SK-N-SH treated with all-trans-retinoic acid at 6 μM for 48 hours (cell line): Measurements from ENCODE around the gene OXNAD1.

Experiments used
- BACH2 ChIP-seq: fragments of 250-450 bp; sonication (Bioruptor Pico); IDR thresholded peaks from 2 replicates; pipeline ENCODE4 v1.9.0; 2021; ENCODE audit warnings: mild to moderate bottlenecking, borderline replicate concordance
- CSDC2 ChIP-seq: fragments of 250-450 bp; sonication (Bioruptor Pico); IDR thresholded peaks from 2 replicates; pipeline ENCODE4 v1.5.0; 2020; ENCODE audit warnings: mild to moderate bottlenecking, moderate library complexity
- ESRRG ChIP-seq: fragments of 250-450 bp; sonication (Bioruptor Pico); IDR thresholded peaks from 2 replicates; pipeline ENCODE4 v1.6.1; 2021; ENCODE audit warnings: mild to moderate bottlenecking
- GLIS3 ChIP-seq: fragments of 250-450 bp; sonication (Bioruptor Pico); IDR thresholded peaks from 2 replicates; pipeline ENCODE4 v1.5.0; 2020; ENCODE audit warnings: mild to moderate bottlenecking, moderate library complexity
- OSR1 ChIP-seq: fragments of 250-450 bp; sonication (Bioruptor Pico); IDR thresholded peaks from 2 replicates; pipeline ENCODE4 v1.8.0; 2022; ENCODE audit warnings: moderate library complexity, mild to moderate bottlenecking, inconsistent platforms
- RARB ChIP-seq: fragments of 250-450 bp; sonication (Bioruptor Pico); IDR thresholded peaks from 2 replicates; pipeline ENCODE4 v1.8.0; 2021; ENCODE audit warnings: mild to moderate bottlenecking, moderate library complexity
- ZFP3 ChIP-seq: fragments of 250-450 bp; sonication (Bioruptor Pico); IDR thresholded peaks from 2 replicates; pipeline ENCODE4 v1.5.0; 2020; ENCODE audit warnings: mild to moderate bottlenecking, moderate library complexity
- ZFP30 ChIP-seq: fragments of 450-650 bp; formaldehyde crosslinking; IDR thresholded peaks from 2 replicates; pipeline ENCODE4 v1.5.0; 2022; ENCODE audit warnings: mild to moderate bottlenecking, moderate library complexity
- ZNF8 ChIP-seq: fragments of 450-650 bp; formaldehyde crosslinking; IDR thresholded peaks from 2 replicates; pipeline ENCODE4 v1.5.0; 2020; ENCODE audit warnings: mild to moderate bottlenecking, moderate library complexity
- TF ChIP-seq, protein P1 (sequence below): fragments of 250-450 bp; sonication (Bioruptor Pico); IDR thresholded peaks from 2 replicates; pipeline ENCODE4 v1.8.0; 2020; ENCODE audit warnings: mild to moderate bottlenecking, moderate library complexity, borderline replicate concordance
- TF ChIP-seq, protein P2 (sequence below): fragments of 250-450 bp; sonication (Bioruptor Pico); IDR thresholded peaks from 2 replicates; pipeline ENCODE4 v1.5.1; 2021; ENCODE audit warnings: mild to moderate bottlenecking, moderate library complexity
- TF ChIP-seq, protein P3 (sequence below): fragments of 250-450 bp; sonication (Bioruptor Pico); IDR thresholded peaks from 2 replicates; pipeline ENCODE4 v1.5.1; 2020; ENCODE audit warnings: low read depth, mild to moderate bottlenecking, moderate library complexity

DNA sequence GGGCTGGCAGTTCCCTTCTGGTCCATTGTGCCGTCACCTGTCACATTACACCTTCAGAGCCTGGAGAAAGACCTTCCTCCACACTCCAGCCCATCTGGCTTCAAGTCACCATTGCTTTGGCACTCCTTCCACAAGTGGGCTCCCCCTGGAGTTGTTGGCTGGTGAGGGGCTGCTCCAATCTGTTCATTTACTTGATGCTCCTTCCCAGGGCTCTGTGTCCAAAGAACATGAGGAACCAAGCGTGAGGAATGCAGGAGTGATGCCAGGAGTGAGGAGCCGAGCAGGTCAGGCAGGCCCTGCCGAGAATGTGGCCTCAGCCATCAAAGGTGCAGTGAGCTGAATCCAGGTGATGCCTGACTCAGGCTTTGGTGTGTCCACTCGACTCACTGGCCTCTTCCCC lies 57.2 kb downstream of the OXNAD1 start:
- TF ChIP-seq ZNF8 (CRISPR knock-in tag) (no peak), BACH2 (CRISPR knock-in tag) (no peak), ESRRG (CRISPR knock-in tag) (no peak), ZFP3 (CRISPR knock-in tag) (no peak), CSDC2 (CRISPR knock-in tag) (no peak), OSR1 (no peak), GLIS3 (CRISPR knock-in tag) (no peak), RARB (CRISPR knock-in tag) (no peak), ZFP30 (CRISPR knock-in tag) (no peak)
- TF ChIP-seq, protein P1, sequence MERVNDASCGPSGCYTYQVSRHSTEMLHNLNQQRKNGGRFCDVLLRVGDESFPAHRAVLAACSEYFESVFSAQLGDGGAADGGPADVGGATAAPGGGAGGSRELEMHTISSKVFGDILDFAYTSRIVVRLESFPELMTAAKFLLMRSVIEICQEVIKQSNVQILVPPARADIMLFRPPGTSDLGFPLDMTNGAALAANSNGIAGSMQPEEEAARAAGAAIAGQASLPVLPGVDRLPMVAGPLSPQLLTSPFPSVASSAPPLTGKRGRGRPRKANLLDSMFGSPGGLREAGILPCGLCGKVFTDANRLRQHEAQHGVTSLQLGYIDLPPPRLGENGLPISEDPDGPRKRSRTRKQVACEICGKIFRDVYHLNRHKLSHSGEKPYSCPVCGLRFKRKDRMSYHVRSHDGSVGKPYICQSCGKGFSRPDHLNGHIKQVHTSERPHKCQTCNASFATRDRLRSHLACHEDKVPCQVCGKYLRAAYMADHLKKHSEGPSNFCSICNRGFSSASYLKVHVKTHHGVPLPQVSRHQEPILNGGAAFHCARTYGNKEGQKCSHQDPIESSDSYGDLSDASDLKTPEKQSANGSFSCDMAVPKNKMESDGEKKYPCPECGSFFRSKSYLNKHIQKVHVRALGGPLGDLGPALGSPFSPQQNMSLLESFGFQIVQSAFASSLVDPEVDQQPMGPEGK (CRISPR knock-in tag), result no peak
- TF ChIP-seq, protein P2, sequence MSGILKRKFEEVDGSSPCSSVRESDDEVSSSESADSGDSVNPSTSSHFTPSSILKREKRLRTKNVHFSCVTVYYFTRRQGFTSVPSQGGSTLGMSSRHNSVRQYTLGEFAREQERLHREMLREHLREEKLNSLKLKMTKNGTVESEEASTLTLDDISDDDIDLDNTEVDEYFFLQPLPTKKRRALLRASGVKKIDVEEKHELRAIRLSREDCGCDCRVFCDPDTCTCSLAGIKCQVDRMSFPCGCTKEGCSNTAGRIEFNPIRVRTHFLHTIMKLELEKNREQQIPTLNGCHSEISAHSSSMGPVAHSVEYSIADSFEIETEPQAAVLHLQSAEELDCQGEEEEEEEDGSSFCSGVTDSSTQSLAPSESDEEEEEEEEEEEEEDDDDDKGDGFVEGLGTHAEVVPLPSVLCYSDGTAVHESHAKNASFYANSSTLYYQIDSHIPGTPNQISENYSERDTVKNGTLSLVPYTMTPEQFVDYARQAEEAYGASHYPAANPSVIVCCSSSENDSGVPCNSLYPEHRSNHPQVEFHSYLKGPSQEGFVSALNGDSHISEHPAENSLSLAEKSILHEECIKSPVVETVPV (CRISPR knock-in tag), result no peak
- TF ChIP-seq, protein P3, sequence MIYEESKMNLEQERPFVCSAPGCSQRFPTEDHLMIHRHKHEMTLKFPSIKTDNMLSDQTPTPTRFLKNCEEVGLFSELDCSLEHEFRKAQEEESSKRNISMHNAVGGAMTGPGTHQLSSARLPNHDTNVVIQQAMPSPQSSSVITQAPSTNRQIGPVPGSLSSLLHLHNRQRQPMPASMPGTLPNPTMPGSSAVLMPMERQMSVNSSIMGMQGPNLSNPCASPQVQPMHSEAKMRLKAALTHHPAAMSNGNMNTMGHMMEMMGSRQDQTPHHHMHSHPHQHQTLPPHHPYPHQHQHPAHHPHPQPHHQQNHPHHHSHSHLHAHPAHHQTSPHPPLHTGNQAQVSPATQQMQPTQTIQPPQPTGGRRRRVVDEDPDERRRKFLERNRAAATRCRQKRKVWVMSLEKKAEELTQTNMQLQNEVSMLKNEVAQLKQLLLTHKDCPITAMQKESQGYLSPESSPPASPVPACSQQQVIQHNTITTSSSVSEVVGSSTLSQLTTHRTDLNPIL (CRISPR knock-in tag), result no peak
